HG03175 (cell line): ENCODE data around the gene SSBP4.
"Not testable (repeated sequence)": the region's sequence is repeated elsewhere in the genome, so short reads cannot be mapped to it uniquely, and the experiment has no call there.

ENCODE experiments used
- ATAC-seq: cut with Tn5 transposase; IDR thresholded peaks from one replicate; pipeline ENCODE4 v1.9.1; 2021; ENCODE audit warnings: mild to moderate bottlenecking, moderate library complexity; ENCODE audit not compliant: unreplicated experiment

SSBP4 gene

DNA sequence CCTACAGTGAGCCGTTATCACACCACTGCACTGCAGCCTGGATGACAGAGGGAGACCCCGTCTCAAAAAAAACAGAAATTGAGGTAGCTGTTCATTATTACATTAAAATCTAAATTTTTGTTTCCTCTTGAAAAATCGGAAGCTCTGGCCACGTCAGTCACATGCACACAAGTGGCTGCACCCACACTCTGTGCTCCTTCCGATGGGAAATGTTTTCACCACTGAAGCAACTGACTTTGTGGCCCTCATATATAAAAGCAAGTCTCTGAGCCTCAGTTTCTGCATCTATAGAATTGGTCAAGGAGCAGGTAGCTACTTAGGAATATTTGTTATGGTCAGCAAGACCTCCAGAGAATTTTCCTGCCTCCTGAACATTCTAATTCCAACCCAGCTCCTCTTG, 26.3 kb upstream of the SSBP4 start:
- ATAC-seq = no peak

DNA sequence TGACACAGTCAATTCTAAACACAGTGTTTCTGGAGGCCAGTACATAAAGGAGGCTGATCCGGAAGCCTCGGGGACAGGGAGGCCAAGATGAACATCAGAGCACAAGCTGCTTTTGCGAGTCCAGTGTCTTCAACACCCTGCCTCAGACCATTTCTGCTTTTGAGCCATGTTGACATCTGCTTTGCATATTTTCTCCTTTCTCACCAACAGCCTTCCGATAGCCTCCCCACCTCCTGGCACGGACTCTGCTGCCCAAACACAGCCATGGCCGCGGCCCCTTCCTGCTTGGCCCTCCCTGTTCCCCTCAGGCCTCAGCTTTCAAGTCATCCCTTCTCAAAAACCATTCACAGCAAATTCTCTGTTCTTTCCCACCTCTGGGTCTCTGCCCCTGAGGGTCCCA, 25.4 kb upstream of the SSBP4 start:
- no peak for ATAC-seq

DNA sequence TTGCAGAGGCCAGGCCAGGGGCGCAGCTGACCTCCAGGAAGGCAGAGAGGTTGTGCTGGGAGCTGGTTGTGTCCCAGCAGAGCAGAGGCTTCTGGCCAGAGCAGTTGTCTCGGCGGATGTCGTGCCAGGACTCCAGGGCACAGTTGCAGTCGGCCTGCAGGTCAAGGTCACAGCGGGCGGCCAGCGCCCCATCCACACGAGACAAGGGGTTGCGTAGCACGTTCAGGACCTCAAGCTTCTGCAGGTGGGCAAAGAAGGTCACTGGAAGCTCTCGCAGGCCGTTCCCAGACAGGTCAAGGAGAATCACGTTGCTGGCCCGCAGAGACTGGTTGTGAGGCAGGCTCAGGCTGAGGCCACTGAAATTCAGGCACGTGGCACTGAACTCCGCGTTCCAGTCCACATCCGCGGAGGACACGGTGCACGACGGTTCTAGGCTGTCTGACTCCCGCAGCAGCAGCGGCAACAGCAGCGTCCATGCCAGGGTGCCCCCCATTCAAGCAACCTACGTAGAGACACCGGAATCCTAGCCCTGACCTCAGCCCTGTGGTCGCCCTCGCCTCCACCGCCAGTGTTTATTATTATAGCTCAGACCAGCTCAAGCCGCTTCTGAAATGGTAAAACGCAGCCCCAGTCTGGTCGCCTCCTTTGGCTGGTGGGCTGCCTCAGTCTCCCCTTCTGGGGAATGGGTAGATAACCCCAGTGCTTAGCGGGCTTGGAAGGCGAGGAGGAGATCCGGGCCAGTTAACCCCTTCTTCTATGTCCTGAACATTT, 22.5 kb upstream of the SSBP4 start:
- ATAC-seq = peak; percentile 28

DNA sequence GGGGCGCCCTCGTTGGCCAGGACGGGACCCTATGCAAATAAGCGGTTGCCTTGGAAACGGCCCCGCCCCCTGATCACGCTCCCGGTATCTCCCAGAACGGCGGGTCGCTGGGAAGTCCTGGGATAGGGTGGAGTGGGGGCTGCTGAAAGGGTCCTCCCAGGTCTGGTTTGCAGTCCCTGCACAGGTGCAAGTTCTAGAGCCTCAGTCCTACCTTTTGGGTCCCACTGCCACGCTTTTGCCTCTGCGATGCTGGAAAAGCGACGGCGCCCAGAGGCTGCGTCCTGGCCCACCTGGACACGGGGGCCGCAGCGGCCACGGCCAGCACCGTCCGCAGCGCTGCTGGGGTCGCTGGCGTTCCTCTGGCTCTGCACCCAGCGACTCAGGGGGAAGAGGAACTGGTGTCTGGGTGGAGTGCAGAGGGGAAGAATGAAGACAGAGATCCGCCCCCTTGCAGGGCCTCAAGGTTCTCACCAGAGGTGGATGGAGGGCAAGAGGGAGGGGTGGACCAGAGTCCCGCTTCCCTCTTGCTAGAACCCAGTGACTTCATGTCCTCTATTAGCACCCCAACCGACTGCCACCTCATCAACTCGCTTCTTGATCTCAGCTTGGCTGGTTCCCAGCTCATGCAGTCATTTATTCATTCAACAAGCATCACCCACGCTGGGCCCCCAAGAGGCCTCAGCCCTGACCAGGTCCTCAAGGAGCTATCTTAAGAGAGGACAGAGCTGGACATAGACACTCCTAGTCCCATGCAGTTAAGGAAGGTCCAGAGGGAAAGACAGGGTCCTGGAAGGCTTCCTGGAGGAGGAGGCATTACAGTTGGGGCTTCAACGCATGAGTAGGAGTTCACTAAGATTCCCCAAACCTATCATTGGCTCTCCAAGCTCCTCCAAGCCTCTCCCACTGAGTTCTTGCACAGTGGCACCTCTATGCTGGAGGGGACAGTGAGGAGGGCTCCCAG, 21.7 kb upstream of the SSBP4 start, which contains the start of gene LRRC25:
LRRC25 (minus strand) TSS at position 381 of the 961 bp plus-strand sequence. CDS start 659 bp downstream, outside the sequence.
- ATAC-seq = peak; percentile 60

DNA sequence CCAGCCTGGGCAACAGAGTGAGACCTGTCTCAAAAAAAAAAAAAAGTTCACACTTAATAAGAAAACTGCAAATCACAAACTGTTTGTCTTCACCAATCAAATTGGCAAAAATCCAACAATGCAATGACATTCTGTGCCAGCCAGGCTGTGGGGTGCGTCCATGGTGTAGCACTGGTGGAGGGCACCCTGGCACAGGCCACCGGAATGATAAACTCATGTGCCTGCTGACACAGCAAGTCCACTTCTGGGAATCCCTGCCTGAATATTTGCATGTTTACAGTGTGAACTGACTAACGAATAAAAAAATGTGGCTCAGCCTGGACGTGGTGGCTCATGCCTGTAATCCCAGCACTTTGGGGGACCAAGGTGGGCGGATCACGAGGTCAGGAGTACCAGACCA, 20.2 kb upstream of the SSBP4 start:
- ATAC-seq = no peak

DNA sequence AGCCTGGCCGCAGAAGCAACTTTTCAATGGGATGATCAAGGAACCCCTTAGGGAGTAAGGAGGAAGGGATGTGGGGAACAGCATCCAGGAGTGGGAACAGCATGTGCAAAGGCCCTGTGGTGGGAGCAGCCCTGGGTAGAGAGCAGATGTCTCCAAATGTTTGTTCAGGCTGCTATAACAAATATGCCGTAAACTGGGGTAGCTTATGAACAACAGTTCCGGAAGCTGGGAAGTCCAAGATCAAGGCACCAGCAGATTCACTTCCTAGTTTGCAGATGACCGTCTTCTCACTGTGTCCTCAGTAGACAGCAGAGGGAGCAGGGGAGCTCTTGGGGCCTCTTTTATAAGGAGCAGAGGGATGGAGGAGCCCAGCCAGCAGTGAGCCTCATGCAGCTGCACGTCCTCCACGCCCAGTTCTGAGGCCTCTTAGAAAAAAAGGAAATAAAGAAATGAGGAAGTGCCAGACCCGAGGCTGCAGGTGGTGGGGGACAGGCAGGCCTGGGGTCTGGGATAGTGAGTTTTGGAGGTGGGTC, 17.6 kb upstream of the SSBP4 start:
- ATAC-seq = no peak

DNA sequence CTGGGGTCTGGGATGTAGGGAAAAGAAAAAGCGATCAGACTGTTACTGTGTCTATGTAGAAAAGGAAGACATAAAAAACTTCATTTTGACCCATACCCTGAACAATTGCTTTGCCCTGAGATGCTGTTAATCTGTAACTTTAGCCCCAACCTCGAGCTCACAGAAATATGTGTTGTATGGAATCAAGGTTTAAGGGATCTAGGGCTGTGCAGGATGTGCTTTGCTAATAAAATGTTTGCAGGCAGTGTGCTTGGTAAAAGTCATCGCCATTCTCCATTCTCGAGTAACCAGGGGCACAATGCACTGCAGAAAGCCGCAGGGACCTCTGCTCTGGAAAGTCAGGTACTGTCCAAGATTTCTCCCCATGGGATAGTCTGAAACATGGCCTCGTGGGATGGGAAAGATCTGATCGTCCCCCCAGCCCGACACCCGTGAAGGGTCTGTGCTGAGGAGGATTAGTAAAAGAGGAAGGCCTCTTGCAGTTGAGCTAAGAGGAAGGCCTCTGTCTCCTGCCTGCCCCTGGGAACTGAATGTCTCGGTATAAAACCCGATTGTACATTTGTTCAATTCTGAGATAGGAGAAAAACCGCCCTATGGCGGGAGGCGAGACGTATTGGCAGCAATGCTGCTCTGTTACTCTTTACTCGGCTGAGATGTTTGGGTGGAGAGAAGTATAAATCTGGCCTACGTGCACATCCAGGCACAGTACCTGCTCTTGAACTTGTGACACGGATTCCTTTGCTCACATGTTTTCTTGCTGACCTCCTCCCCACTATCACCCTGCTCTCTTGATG, 16.5 kb upstream of the SSBP4 start:
- not testable (repeated sequence) for ATAC-seq

DNA sequence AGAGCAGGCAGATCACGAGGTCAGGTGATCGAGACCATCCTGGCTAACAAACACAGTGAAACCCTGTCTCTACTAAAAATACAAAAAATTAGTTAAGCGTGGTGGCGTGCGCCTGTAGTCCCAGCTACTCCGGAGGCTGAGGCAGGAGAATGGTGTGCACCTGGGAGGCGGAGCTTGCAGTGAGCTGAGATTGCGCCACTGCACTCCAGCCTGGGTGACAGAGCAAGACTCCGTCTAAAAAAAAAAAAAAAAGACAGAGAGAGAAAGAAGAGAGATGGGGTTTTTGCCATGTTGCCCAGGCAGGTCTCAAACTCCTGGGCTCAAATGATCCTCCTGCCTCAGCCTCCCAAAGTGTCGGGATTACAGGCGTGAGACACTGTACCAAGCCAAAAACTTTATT, 13.4 kb upstream of the SSBP4 start:
- ATAC-seq = not testable (repeated sequence)

DNA sequence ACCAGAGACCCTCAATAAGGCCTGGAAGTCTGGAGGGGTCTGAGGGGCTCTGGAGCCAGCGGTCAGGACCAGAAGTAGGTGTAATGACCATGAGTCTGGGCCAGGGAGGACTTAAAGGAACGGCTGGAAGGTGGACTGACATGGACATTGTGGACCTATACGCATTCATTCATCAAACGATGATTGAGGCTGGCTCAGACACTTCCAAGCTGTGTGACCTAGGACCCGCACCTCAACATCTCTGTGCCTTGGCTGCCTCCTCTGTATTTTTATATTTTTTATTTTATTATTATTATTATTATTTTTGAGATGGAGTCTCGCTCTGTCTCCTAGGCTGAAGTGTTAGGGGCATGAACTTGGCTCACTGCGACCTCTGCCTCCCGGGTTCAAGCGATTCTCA, 12.4 kb upstream of the SSBP4 start:
- no peak for ATAC-seq

DNA sequence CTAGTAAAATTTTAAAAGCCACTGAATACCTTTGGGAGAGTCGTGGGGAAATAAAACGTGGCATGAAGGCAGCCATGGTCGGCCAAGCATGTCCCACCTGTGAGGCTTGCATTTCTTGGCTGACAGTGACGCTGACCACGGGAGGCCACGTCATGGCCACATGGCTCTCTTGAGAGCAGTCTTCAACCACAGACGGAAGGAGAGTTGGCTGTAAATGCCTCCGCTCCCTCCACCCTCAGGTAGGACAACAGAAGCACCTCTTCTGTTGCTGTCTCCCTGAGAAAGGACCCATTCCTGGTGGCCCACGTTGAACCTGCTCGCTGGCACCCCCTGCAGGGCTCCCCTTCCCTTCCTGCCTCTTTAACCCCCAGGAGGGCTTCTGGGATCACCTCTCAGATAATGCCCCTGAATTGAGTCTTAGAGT, 11.1 kb upstream of the SSBP4 start:
- ATAC-seq = no peak

DNA sequence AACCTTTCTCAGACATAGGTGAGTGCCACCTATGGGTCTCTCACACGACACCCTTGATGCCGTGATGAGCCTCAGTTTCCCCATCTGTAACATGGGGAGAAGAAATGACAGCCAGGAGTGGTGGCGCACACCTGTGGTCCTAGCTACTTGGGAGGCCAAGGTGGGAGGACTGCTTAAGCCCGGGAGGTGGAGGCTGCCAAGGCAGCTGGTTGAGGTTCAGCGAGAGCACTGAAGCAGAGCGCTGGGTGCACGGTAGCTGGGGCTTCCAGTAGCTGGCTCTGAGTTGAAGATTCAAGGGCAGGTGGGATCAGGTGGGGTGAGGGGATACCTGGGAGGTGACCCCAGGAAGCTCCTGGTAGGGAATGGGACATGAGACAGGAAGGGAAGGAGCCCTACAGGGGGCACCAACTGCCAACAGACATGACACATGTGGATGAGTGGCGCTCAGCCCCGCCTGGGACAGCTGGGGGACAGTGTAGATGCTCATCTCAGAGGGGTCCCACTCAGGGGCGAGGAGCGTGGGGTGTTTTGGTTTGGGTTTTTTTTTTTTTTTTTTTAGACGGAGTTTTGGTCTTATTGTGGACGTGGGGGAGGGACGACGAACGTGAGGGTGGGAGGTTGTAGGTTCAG, 6.5 kb upstream of the SSBP4 start:
- ATAC-seq = no peak

DNA sequence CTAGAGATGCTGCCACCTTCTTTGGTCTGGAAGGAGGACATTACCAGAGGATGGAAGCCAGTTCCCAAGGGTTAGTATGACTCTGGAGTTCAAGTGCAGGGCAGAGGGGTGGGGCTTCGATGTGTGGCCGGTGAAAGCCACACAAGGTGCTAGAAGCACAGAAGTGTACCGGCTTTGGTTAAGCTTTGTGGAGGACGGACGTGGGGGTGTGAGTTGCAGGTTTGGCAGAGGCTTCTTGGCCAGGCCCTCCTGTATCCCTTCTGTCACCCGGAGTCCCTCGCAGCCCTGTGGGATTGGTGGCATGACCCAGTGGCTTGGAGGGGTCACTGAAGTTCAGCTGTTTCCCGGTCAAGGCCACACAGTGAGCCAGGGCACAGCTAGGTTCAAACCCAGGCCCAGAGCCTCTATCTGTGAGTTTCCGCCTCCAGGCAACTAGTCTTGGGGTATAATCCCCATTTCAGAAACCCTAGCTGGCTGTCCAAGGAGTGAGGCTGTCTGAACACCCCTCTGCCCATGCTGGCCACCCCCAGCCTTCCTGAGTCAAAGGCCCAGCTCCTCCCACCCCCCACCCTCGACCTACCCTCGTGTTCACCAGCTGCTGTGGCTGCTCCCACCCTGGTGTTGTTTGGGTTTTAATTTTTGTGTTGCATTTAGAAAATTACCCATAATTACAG, 4.6 kb upstream of the SSBP4 start:
- ATAC-seq = no peak

DNA sequence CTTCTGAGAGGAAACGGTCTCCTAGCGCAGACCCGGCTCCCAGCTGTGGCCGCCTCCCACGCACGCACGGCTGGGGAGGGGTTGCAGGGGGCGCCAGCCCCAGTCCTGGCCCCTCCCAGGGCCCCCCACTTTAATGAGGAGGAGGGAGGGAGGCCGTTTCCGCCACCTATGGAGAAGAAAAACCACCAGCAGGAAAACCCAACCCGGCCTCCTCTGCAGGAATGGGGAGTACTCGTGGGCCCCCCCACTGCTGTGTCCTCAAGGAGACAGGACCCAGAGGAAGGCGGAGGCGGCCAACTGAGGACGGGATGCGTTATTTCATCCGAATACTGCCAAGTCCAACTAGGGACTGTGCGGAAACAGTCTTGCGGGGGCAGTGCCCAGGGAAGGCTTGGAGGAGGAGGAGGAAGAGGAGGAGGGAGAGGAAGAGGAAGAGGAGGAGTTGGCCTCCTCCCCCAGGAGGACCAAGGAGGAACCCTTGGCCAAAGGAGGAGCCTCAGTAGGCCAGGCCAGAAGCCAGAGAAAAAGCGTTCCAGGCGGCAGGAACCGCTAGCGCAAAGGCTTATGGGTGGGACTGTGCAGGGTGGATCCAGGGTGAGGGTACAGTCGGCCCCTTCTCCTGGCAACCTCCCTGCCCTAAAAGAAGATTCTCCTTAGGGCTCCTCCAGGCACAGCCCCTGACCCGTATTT, 3.9 kb upstream of the SSBP4 start:
- no peak for ATAC-seq

DNA sequence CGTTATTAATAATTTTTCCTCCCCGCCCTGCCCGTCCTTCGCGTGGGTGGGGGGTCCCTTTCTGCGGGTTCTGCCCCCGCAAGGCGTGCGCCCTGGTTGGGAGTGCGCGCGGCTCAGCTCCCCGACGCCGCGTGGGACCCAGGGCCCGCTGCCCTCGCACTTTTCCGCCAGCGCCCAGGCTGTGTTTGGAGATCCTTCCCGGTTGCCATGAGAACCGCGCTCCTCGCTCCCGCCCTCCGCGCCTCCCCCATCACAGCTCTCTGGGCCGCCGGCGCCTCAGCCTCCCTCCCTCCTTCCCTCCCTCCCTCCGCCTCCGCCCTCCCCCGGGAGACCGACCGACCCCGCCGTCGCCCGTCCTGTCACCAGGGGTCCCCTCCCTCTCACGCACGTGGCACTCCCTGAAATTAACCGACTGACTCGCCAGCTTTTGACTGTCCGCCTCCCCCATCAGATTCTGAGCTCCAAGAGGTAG, 2.4 kb upstream of the SSBP4 start:
- no peak for ATAC-seq

DNA sequence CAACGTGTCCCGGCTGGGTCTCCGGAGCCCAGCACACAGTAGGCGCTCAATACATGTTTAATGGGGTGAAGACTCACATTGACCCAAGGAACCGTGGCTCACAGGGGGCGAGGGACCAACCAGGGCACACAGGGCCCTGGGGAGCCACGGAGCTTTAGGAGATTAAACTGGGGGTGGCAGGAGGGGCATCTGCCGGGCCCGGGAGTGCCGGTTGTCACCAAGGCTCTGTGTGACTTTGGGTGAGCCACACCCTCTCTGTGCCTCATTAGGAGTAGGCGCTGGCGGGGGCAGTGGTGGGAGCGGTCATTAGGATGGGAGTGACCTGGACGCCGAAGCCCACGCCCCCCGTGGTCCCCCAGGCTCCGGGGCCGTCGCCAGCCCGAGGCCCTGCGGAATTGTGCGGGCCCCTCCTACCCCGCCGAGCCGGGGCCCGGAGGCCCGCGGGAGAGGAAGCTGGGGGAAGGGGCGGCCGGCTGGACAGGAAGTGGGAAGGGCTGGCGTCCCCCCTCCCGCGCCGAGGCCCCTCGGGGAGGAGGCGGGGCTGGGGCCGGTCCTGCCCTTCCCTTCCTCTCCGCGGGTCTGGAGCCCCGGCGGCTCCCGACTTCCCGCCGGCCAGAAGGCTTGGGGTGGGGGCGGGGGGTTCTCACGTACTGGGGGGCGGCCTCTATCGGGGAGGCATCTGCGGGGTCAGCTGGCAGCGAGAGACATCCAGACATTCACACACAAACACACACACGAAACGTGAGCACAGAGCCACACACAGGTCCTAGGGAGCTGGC, 1.8 kb upstream of the SSBP4 start:
- no peak for ATAC-seq

DNA sequence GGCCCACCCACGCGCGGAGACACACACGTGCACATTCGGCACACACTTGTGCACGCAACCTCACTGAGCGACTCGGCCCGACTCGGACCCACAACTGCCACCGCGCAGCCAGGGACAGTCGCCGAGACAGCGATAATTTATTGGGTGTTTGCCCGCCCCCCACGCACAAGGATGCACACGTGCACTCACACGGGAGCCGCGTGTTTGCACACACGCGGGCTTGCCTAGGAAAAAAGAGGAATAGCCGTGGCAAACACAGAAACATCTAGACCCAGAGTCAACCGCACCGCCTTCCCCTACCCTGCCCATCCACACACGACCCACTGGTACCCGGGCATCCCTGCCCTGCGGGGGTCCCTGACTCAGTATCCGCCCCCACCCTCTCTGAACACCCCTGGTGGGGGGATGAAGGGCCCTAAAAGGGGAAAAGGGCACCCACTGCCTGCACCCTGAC, 1.1 kb upstream of the SSBP4 start:
- ATAC-seq = no peak

DNA sequence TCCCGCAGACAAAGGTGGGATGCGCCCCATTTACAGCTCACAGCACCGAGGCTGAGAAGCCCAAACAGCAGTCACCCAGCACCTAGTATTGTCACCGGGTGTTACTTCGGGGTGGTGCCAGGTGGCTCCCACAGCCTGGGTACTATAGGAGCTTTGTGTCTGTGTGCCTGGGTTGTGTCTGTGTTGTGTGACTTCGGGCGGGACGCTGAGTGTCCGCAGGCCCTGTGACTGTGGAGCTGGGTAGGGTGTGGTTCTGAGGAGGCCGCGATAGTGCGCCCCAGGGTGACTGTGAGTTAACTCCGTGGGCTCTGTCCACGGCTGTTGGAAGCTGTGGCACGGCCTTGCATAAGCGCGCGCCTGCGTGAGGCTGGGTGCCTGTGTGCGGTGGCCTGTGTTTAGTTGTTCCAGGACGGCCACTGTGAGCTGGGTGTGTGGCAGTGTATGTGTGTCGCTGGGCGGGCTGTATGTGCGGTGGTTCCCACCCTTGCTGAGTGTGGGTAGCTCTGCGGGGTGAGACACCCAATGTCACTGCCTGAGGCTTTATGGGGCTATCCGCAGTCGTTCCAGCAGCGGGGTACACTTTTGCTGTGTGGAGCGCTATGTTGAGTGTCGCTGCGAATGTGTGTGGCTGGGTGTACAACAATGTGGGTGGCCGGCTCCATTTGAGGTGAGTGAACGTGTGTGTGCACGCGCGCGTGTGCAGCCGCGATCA, 559 bp upstream of the SSBP4 start:
- ATAC-seq = peak; percentile 7
